Ovary (tissue), 3 donors: ENCODE measurements around the gene CYP4F2.

Experiments
- EP300 ChIP-seq: sonication (generic); formaldehyde crosslinking; IDR thresholded peaks from one replicate; pipeline ENCODE4 v1.6.1; 2017; ENCODE audit warnings: antibody characterized with exemption
- POLR2A ChIP-seq: fragments of 450-650 bp; IDR thresholded peaks from one replicate; pipeline ENCODE4 v1.6.1; 2017; ENCODE audit warnings: antibody characterized with exemption, mild to moderate bottlenecking, moderate library complexity
- TF ChIP-seq, protein P1 (sequence below), 3 donors: fragments of 450-650 bp in 2 of 3; fragments of 200-600 bp in 1 of 3; IDR thresholded peaks; one replicate each; pipeline versions ENCODE4 v1.5.1 to v1.8.0; 2016 to 2022; ENCODE audit warnings: antibody characterized with exemption in 3 of 3, mild to moderate bottlenecking in 1 of 3
- donor health status: DM: no; HTN: no; CAD: no.

DNA sequence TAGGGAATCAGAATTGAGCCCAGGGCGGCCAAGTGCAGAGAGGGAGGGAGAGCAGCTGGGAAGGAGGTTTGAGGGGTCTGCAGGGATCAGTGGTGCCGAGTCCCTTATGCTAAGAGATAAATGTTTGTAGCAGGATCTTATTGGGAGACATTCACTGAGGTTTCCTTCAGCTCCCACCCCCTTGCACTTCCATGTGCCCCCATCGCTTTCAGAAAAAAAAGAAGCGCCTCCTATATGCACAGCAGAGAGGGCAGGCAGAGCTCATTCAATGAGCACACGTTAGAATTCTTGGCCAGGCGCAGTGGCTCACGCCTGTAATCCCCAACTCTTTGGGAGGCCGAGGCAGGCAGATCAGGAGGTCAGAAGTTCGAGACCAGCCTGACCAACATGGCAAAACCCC, 28.0 kb downstream of the CYP4F2 start:
- TF ChIP-seq, protein P1, sequence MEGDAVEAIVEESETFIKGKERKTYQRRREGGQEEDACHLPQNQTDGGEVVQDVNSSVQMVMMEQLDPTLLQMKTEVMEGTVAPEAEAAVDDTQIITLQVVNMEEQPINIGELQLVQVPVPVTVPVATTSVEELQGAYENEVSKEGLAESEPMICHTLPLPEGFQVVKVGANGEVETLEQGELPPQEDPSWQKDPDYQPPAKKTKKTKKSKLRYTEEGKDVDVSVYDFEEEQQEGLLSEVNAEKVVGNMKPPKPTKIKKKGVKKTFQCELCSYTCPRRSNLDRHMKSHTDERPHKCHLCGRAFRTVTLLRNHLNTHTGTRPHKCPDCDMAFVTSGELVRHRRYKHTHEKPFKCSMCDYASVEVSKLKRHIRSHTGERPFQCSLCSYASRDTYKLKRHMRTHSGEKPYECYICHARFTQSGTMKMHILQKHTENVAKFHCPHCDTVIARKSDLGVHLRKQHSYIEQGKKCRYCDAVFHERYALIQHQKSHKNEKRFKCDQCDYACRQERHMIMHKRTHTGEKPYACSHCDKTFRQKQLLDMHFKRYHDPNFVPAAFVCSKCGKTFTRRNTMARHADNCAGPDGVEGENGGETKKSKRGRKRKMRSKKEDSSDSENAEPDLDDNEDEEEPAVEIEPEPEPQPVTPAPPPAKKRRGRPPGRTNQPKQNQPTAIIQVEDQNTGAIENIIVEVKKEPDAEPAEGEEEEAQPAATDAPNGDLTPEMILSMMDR (IDR thresholded peaks at IDR 0.05): no peak
- no peak for TF ChIP-seq POLR2A
- no peak for TF ChIP-seq EP300
